GM23248 (cell line): ENCODE results near the gene KCNV2. TPM values are rescaled to one million over a fixed set of nuclear protein-coding genes. Genes with fewer than 3 reads are reported as not detected.

Source experiments
- DNase-seq: peaks from one replicate; pipeline ENCODE4 v3.0.0-alpha.2; 2015
- H2AFZ ChIP-seq: fragments of 200-600 bp; sonication (generic); 2 replicates; pipeline ENCODE4 v1.6.1; 2016; ENCODE audit warnings: antibody characterized with exemption
- H3F3A ChIP-seq: fragments of 200-600 bp; sonication (generic); 2 replicates; pipeline ENCODE4 v1.6.1; 2016; ENCODE audit warnings: mild to moderate bottlenecking, antibody characterized with exemption, mixed run types; ENCODE audit not compliant: insufficient read depth
- H3K27ac ChIP-seq: fragments of 200-600 bp; sonication (generic); 2 replicates; pipeline ENCODE4 v1.5.1; 2016; ENCODE audit warnings: mild to moderate bottlenecking
- H3K27me3 ChIP-seq: fragments of 200-600 bp; sonication (generic); replicated peaks from 2 replicates; pipeline ENCODE4 v1.6.1; 2016; ENCODE audit warnings: mild to moderate bottlenecking; ENCODE audit not compliant: insufficient read depth
- H3K36me3 ChIP-seq: fragments of 200-600 bp; sonication (generic); 2 replicates; pipeline ENCODE4 v1.6.1; 2016; ENCODE audit warnings: low read depth, mild to moderate bottlenecking
- H3K4me1 ChIP-seq: fragments of 200-600 bp; sonication (generic); 2 replicates; pipeline ENCODE4 v1.6.1; 2016; ENCODE audit warnings: mild to moderate bottlenecking; ENCODE audit not compliant: insufficient read depth
- H3K4me2 ChIP-seq: fragments of 200-600 bp; sonication (generic); one replicate; pipeline ENCODE4 v1.6.1; 2016; ENCODE audit warnings: mild to moderate bottlenecking; ENCODE audit not compliant: unreplicated experiment
- H3K4me3 ChIP-seq: fragments of 200-600 bp; sonication (generic); 2 replicates; pipeline ENCODE4 v1.5.1; 2016; ENCODE audit warnings: mild to moderate bottlenecking
- H3K79me2 ChIP-seq: fragments of 200-600 bp; sonication (generic); 2 replicates; pipeline ENCODE4 v1.6.1; 2016; ENCODE audit warnings: mild to moderate bottlenecking; ENCODE audit not compliant: insufficient read depth
- H3K9ac ChIP-seq: fragments of 200-600 bp; sonication (generic); 2 replicates; pipeline ENCODE4 v1.6.1; 2016; ENCODE audit warnings: mild to moderate bottlenecking
- H3K9me2 ChIP-seq: fragments of 200-600 bp; sonication (generic); 2 replicates; pipeline ENCODE4 v1.6.1; 2016; ENCODE audit warnings: mixed run types, mild to moderate bottlenecking, moderate library complexity; ENCODE audit not compliant: insufficient read depth
- H3K9me3 ChIP-seq: fragments of 200-600 bp; sonication (generic); one replicate; pipeline ENCODE4 v1.6.1; 2017; ENCODE audit warnings: low read depth
- H4K20me1 ChIP-seq: fragments of 200-600 bp; sonication (generic); 2 replicates; pipeline ENCODE4 v1.6.0; 2016; ENCODE audit not compliant: insufficient read depth
- EZH2 ChIP-seq: fragments of 200-600 bp; sonication (generic); IDR thresholded peaks from 2 replicates; pipeline ENCODE4 v1.6.1; 2018; ENCODE audit warnings: antibody characterized with exemption, mild to moderate bottlenecking; ENCODE audit not compliant: insufficient read depth, poor library complexity, severe bottlenecking
- EZH2phosphoT487 ChIP-seq: fragments of 200-600 bp; sonication (generic); IDR thresholded peaks from 2 replicates; pipeline ENCODE4 v1.6.1; 2018; ENCODE audit warnings: antibody characterized with exemption, moderate library complexity, mild to moderate bottlenecking, low read depth; ENCODE audit not compliant: insufficient read depth
- WGBS, 2 experiments: methylation state at CpG; one replicate each; pipeline ENCODE4 v1.1.6; 2015 to 2017; ENCODE audit warnings: low lambda C conversion rate in 2 of 2, low coverage in 1 of 2; ENCODE audit errors: missing lambda C conversion rate in 2 of 2; 5-methylcytosine and 5-hydroxymethylcytosine counted together
- in situ Hi-C: fragments of 300-500 bp; cut with MboI; formaldehyde crosslinking; loops from 2 replicates; pipeline ENCODE4 v1.15.0; 2020
- polyA plus RNA-seq: library from polyadenylated mRNA; unstranded; fragments of >200 nt; fragmentation: Nextera tagmentation; extraction: Ambion mirVana; gene quantifications from 2 replicates; pipeline ENCODE4 v1.2.1, GENCODE V29; 2016
- total RNA-seq: library from RNA; depleted of rRNA; stranded (reverse); fragments of >200 nt; shearing (Covaris generic); gene quantifications from 2 replicates; pipeline ENCODE4 v1.2.3, GENCODE V29; 2014

Gene KCNV2
- total and polyA plus RNA-seq, 2 experiments from 2014 or later = not detected

- DNase-seq = no peak
These were observed 8.8 kb downstream of the KCNV2 start for GRCh38 chr9:2725898-2726649.

GRCh38 chr9:2726650-2727340 is 9.5 kb downstream of the KCNV2 start:
- Histone ChIP-seq H2AFZ (no peak overlapping the region), H3K4me1 (peaks cover 38% of the 10 kb centered on the region), H3K79me2 (no peaks in the 10 kb centered on the region), H3F3A (peaks cover 22% of the 10 kb centered on the region), H4K20me1 (no peaks in the 10 kb centered on the region), H3K36me3 (no peaks in the 10 kb centered on the region), H3K9me2 (no peaks in the 10 kb centered on the region), H3K4me3 (no peak overlapping the region), H3K9ac (no peak overlapping the region), H3K4me2 (no peak overlapping the region), H3K27ac (no peak overlapping the region), H3K27me3 (no peaks in the 10 kb centered on the region), H3K9me3 (no peaks in the 10 kb centered on the region)
- TF ChIP-seq EZH2 (no peak), EZH2phosphoT487 (no peak)
- in situ Hi-C loops = loop anchor here (5.0 kb wide), 1 partner anchor 579 kb away; no protein-coding TSS in a partner anchor
- WGBS, 2 experiments = 76 to 80% methylated on average over 12 to 13 of the region's 13 CpGs
- DNase-seq = peak; percentile 82

More at GRCh38 chr9:2725898-2726649, 8.8 kb downstream of the KCNV2 start:
- H3K9me3 ChIP-seq = no peaks in the 10 kb centered on the region
- no peak overlapping the region for H2AFZ ChIP-seq
- no peaks in the 10 kb centered on the region for H3K27me3 ChIP-seq
- no peaks in the 10 kb centered on the region for H3K36me3 ChIP-seq
- no peaks in the 10 kb centered on the region for H3K79me2 ChIP-seq
- no peaks in the 10 kb centered on the region for H4K20me1 ChIP-seq
- no peak overlapping the region for H3K9ac ChIP-seq
- H3K9me2 ChIP-seq = no peaks in the 10 kb centered on the region
- H3K27ac ChIP-seq = no peak overlapping the region
- H3K4me1 ChIP-seq = peaks cover 38% of the 10 kb centered on the region
- 53 to 54% methylated on average over 4 of the region's 4 CpGs for WGBS, 2 experiments
- in situ Hi-C loops = loop anchor here (5.0 kb wide), 1 partner anchor 579 kb away; no protein-coding TSS in a partner anchor
- no peak overlapping the region for H3K4me2 ChIP-seq
- TF ChIP-seq EZH2phosphoT487 (no peak), EZH2 (no peak)
- peaks cover 22% of the 10 kb centered on the region for H3F3A ChIP-seq
- no peak overlapping the region for H3K4me3 ChIP-seq

- 45 to 54% methylated on average over 2 of the region's 2 CpGs for WGBS, 2 experiments
- no peaks in the 10 kb centered on the region for H3K9me3 ChIP-seq
- H3F3A ChIP-seq = peaks cover 22% of the 10 kb centered on the region
- H3K4me1 ChIP-seq = peaks cover 38% of the 10 kb centered on the region
- no peaks in the 10 kb centered on the region for H4K20me1 ChIP-seq
- no peak for TF ChIP-seq EZH2phosphoT487
- TF ChIP-seq EZH2 = no peak
- H3K27ac ChIP-seq = no peak overlapping the region
- H3K4me3 ChIP-seq = no peak overlapping the region
- no peaks in the 10 kb centered on the region for H3K27me3 ChIP-seq
- H3K79me2 ChIP-seq = no peaks in the 10 kb centered on the region
- DNase-seq = no peak
- H3K4me2 ChIP-seq = no peak overlapping the region
- H3K9me2 ChIP-seq = no peaks in the 10 kb centered on the region
- H3K36me3 ChIP-seq = no peaks in the 10 kb centered on the region
- H3K9ac ChIP-seq = no peak overlapping the region
- in situ Hi-C loops = loop anchor here (5.0 kb wide), 1 partner anchor 580 kb away; no protein-coding TSS in a partner anchor
- no peak overlapping the region for H2AFZ ChIP-seq
These were observed 10.1 kb downstream of the KCNV2 start for GRCh38 chr9:2727374-2727773.

- Histone ChIP-seq H3K79me2 (no peaks in the 10 kb centered on the region), H4K20me1 (no peaks in the 10 kb centered on the region), H3K4me2 (no peak overlapping the region), H3K4me1 (peaks cover 33% of the 10 kb centered on the region), H3K27ac (no peak overlapping the region), H3F3A (peaks cover 22% of the 10 kb centered on the region), H3K4me3 (no peak overlapping the region), H3K36me3 (no peaks in the 10 kb centered on the region), H3K9me3 (no peaks in the 10 kb centered on the region), H3K27me3 (no peaks in the 10 kb centered on the region), H3K9me2 (no peaks in the 10 kb centered on the region), H2AFZ (0 out of 2 replicates have a peak overlapping the region, but pooled peaks have one; percentile 8), H3K9ac (no peak overlapping the region)
- no peak for TF ChIP-seq EZH2
- no peak for TF ChIP-seq EZH2phosphoT487
- 16 to 18% methylated on average over 5 of the region's 5 CpGs for WGBS, 2 experiments
- in situ Hi-C loops = loop anchor here (5.0 kb wide), 1 partner anchor 581 kb away; no protein-coding TSS in a partner anchor
- peak; percentile 81 for DNase-seq
These were observed 10.8 kb downstream of the KCNV2 start for GRCh38 chr9:2727966-2728613.
